ENCODE measurements around the gene RASGRF1.

GRCh38 chr15:79094611-79095021 lies 4.0 kb upstream of the RASGRF1 start:
- TF ChIP-seq CTCF (conservative IDR thresholded peaks at IDR 0.05; ENCODE audit: low read length) (no peak), EZH2phosphoT487 (IDR thresholded peaks at IDR 0.05; ENCODE audit: borderline replicate concordance) (no peak)
